Spinal cord (tissue), 10 donors: ENCODE data around the gene PPP2R2C. TPM values are rescaled to one million over a fixed set of nuclear protein-coding genes. Genes with fewer than 3 reads are reported as not detected.

ENCODE experiments used
- DNase-seq, 6 donors: peaks; one replicate each; pipeline versions ENCODE4 v3.0.0 to v3.0.0-alpha.2; 2013 to 2015; ENCODE audit warnings: low spot score in 6 of 6, low read depth in 4 of 6
- H3K27ac ChIP-seq: one replicate; pipeline ENCODE4 v1.5.1; 2013; ENCODE audit warnings: low read depth, low read length, control low read depth
- H3K27me3 ChIP-seq: one replicate; pipeline ENCODE4 v1.6.1; 2013; ENCODE audit warnings: low read length; ENCODE audit not compliant: control insufficient read depth, insufficient read depth
- H3K36me3 ChIP-seq: one replicate; pipeline ENCODE4 v1.6.1; 2013; ENCODE audit warnings: low read length; ENCODE audit not compliant: control insufficient read depth, insufficient read depth
- H3K4me1 ChIP-seq: one replicate; pipeline ENCODE4 v1.6.1; 2013; ENCODE audit warnings: low read length; ENCODE audit not compliant: control insufficient read depth, insufficient read depth
- H3K4me3 ChIP-seq: one replicate; pipeline ENCODE4 v1.5.1; 2013; ENCODE audit warnings: low read depth, low read length, control low read depth
- H3K9me3 ChIP-seq: one replicate; pipeline ENCODE4 v1.6.1; 2013; ENCODE audit warnings: low read length; ENCODE audit not compliant: control insufficient read depth, insufficient read depth
- WGBS: methylation state at CpG from one replicate; pipeline ENCODE4 v1.1.5; 2013; ENCODE audit warnings: missing lambda C conversion rate; ENCODE audit not compliant: insufficient coverage; 5-methylcytosine and 5-hydroxymethylcytosine counted together
- polyA plus RNA-seq, 2 donors: library from polyadenylated mRNA; unstranded; fragments of 120-200 nt; gene quantifications; one replicate each; pipeline ENCODE4 v1.2.1, GENCODE V29; 2013; ENCODE audit not compliant: insufficient read length in 2 of 2
- total RNA-seq, 2 donors: library from RNA; depleted of rRNA in 1 of 2; stranded (reverse); fragments of 120-200 nt in 1 of 2; fragments of >200 nt in 1 of 2; gene quantifications; one replicate each; pipeline versions ENCODE4 v1.2.3 to v1.2.4, GENCODE V29; 2013 to 2014
- donor health status: healthy.

Gene PPP2R2C
- total and polyA plus RNA-seq, 4 donors, result 17.2 to 114 (median 75.1) TPM

DNA sequence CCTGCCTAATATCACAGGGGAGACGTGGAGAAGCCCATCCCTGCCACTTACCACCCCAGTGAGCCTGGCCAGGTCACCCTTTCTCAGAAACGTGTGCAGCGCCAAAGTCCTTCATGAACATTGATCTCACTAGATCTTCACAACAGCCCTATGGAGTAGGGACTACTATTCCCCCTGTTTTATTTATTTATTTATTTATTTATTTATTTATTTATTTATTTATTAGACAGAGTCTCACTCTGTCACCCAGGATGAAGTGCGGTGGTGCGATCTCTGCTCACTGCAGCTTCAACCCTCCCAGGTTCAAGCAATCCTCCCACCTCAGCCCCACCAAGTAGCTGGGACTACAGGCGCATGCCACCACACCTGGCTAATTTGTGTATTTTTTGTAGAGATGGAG lies 61.8 kb downstream of the PPP2R2C start:
- H3K4me3 ChIP-seq, result no peak overlapping the region
- peaks cover 2% of the 10 kb centered on the region for H3K36me3 ChIP-seq
- no peaks in the 10 kb centered on the region for H3K9me3 ChIP-seq
- peaks cover 28% of the 10 kb centered on the region for H3K4me1 ChIP-seq
- H3K27me3 ChIP-seq, result no peaks in the 10 kb centered on the region
- DNase-seq, result no peak
- H3K27ac ChIP-seq, result no peak overlapping the region
- no CpG with 5 or more reads among the region's 6 CpGs for WGBS

- no peak overlapping the region for H3K27ac ChIP-seq
- WGBS, result 38% methylated on average over 11 of the region's 11 CpGs
These were observed 62.3 kb downstream of the PPP2R2C start for GRCh38 chr4:6410068-6410467.

DNA sequence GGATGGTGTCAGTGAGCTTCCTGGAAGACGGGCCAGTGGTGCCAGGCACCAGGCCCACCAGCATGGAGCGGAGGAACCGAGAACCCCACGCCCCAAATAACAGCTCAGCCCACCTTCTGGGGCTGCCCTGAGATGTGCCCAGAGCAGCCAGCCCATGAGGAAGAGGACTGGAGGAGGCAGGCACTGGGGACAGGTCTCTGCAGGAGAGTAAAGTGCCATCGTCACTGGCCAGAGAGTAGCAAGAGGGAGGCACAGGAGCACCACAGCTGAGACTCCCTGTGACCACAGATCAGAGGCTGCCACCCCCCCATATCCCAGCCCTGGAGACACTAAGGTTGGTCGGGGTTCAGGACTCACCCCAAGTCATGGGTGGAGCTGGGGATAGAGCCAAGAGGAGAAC lies 63.0 kb downstream of the PPP2R2C start:
- H3K36me3 ChIP-seq, result peaks cover 2% of the 10 kb centered on the region
- WGBS, result 100% methylated on average over 1 of the region's 6 CpGs
- H3K9me3 ChIP-seq, result no peaks in the 10 kb centered on the region
- H3K4me3 ChIP-seq, result no peak overlapping the region
- DNase-seq, result no peak
- no peak overlapping the region for H3K27ac ChIP-seq
- peaks cover 28% of the 10 kb centered on the region for H3K4me1 ChIP-seq
- H3K27me3 ChIP-seq, result peaks cover 2% of the 10 kb centered on the region

More at GRCh38 chr4:6410068-6410467, 62.3 kb downstream of the PPP2R2C start:
- peak in 1 of 6 donors; percentile 52 for DNase-seq
- Histone ChIP-seq H3K9me3 (no peaks in the 10 kb centered on the region), H3K36me3 (peaks cover 2% of the 10 kb centered on the region), H3K27me3 (peaks cover under 1% of the 10 kb centered on the region), H3K4me3 (no peak overlapping the region), H3K4me1 (peaks cover 28% of the 10 kb centered on the region)

DNA sequence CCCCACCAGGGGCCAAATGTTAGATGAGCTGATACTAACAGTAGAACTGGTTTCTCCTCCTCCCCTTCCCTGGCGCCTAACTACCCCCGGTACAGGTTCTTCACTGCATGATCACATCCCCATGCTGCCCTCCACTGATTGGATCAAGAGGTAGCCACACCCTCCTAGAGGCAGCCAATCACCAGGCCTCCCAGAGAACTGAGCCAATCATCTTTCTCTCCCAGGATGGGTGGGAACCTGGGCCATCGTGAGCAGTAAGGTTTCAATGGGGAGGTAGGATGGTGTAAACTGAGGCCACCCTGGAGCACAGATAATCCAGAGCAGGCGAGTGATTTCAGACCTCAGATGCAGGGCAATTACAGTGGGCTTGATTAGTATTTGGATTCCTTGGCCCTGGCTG lies 64.2 kb downstream of the PPP2R2C start:
- no peaks in the 10 kb centered on the region for H3K36me3 ChIP-seq
- no peak for DNase-seq
- WGBS, result 72% methylated on average over 2 of the region's 4 CpGs
- no peak overlapping the region for H3K27ac ChIP-seq
- no peak overlapping the region for H3K4me3 ChIP-seq
- peaks cover 38% of the 10 kb centered on the region for H3K4me1 ChIP-seq
- peaks cover 2% of the 10 kb centered on the region for H3K27me3 ChIP-seq
- H3K9me3 ChIP-seq, result no peaks in the 10 kb centered on the region

- Histone ChIP-seq H3K27me3 (peaks cover 2% of the 10 kb centered on the region), H3K27ac (no peak overlapping the region), H3K4me3 (no peak overlapping the region), H3K36me3 (peaks cover 4% of the 10 kb centered on the region), H3K9me3 (no peaks in the 10 kb centered on the region), H3K4me1 (peaks cover 47% of the 10 kb centered on the region)
- no CpG with 5 or more reads among the region's 2 CpGs for WGBS
- DNase-seq, result peak in 3 of 6 donors; percentile 33 to 95 (median 43)
These were observed 67.1 kb downstream of the PPP2R2C start for GRCh38 chr4:6405397-6405706.

GRCh38 chr4:6404611-6405396 lies 67.6 kb downstream of the PPP2R2C start:
- peaks cover 2% of the 10 kb centered on the region for H3K27me3 ChIP-seq
- peak in 1 of 6 donors; percentile 29 for DNase-seq
- peaks cover 41% of the 10 kb centered on the region for H3K4me1 ChIP-seq
- H3K4me3 ChIP-seq, result no peak overlapping the region
- peaks cover 4% of the 10 kb centered on the region for H3K36me3 ChIP-seq
- H3K27ac ChIP-seq, result no peak overlapping the region
- no peaks in the 10 kb centered on the region for H3K9me3 ChIP-seq
- 49% methylated on average over 12 of the region's 22 CpGs for WGBS

- no peak overlapping the region for H3K27ac ChIP-seq
- 13% methylated on average over 3 of the region's 7 CpGs for WGBS
- peaks cover 4% of the 10 kb centered on the region for H3K36me3 ChIP-seq
- no peak for DNase-seq
- peaks cover 35% of the 10 kb centered on the region for H3K4me1 ChIP-seq
- H3K27me3 ChIP-seq, result peaks cover 2% of the 10 kb centered on the region
- H3K4me3 ChIP-seq, result no peak overlapping the region
- H3K9me3 ChIP-seq, result no peaks in the 10 kb centered on the region
These were observed 69.1 kb downstream of the PPP2R2C start for GRCh38 chr4:6403400-6403685.

DNA sequence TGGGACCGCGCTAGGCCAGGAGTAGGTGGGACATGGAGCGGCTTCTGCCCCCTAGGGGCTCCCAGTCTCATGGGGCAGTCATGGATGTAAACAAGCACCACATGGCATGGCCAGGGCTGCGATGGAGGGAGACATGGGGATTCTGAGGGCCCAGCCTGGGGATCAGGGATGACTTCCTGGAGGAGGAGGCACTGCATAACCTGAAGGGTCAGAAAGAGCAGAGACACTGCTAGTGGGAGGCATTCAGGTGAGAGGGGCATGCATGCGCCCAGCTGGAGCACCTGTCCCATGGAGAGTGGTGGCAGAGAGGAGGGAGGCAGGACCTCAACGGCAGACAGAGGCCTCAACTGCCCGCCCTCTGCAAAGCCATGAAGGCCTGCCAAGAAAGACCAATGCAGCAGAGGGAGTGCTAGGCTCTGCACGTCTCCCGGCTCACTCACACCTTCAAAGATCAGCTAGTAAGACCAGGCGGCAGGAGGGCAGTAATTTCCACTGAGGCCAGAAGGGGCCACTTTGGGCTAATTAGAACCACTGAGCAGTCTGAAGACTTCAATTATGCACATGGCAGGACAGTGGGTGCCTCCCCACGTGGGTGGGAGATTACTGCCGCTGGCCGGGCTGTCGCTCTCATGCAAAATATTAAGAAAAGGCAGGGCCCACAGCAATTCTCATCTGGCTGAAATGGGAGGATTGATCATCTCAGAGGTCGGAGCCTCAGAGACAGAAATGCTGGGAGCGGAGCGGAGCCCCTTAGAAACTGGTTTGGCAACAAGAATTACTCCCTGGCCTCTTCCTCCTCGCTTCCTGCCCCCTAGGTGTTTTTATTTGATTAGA lies 69.6 kb downstream of the PPP2R2C start:
- H3K27me3 ChIP-seq, result peaks cover 2% of the 10 kb centered on the region
- no peak overlapping the region for H3K27ac ChIP-seq
- peaks cover 4% of the 10 kb centered on the region for H3K36me3 ChIP-seq
- no peak overlapping the region for H3K4me3 ChIP-seq
- DNase-seq, result peak in 1 of 6 donors; percentile 53
- 29% methylated on average over 11 of the region's 18 CpGs for WGBS
- no peaks in the 10 kb centered on the region for H3K9me3 ChIP-seq
- peaks cover 35% of the 10 kb centered on the region for H3K4me1 ChIP-seq

DNA sequence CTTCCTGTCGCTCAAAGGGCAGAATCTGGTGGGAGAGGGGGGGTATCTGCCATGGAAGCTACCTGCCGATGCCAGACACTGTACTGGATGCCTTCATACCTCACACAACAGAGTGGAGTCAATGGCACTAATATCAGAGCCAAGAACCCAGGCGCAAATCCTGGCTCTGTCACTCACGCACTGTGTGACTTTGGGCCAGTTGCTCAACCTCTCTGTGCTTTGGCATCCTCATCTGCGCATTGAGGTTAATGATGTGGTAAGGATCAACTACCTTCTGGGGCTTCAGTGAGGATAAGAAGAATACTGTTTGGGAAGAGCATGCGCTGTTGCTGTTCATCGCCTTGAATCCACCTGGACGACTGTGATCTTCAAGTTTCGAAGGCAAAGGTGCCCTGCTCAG lies 70.6 kb downstream of the PPP2R2C start:
- Histone ChIP-seq H3K36me3 (peaks cover 8% of the 10 kb centered on the region), H3K4me3 (no peak overlapping the region), H3K4me1 (peaks cover 42% of the 10 kb centered on the region), H3K27ac (no peak overlapping the region), H3K9me3 (no peaks in the 10 kb centered on the region), H3K27me3 (peaks cover 2% of the 10 kb centered on the region)
- no peak for DNase-seq
- 82% methylated on average over 7 of the region's 9 CpGs for WGBS
